ENCODE data around the gene JAG1. TPM values are rescaled to one million over a fixed set of nuclear protein-coding genes. Genes with fewer than 3 reads are reported as not detected.
A peak's percentile ranks its signal among the peaks of the same experiment; 100 is the strongest.

Gene JAG1
- total and polyA plus RNA-seq, 7 experiments from 2014 or later, result 0.07 to 7.0 (median 0.62) TPM; not detected in 2

- ATAC-seq (no peak), DNase-seq (no peak)
- ChIA-PET POLR2A (no interaction called here), CTCF (no interaction called here)
- Mint-ChIP-seq H3K27me3 (peaks cover 0 to 3% (median 0%) of the 10 kb centered on the region in 5 donors), H3K27ac (no peak overlapping the region), H3K4me1 (peaks cover 2 to 20% (median 16%) of the 10 kb centered on the region in 7 donors), H3K9me3 (no peaks in the 10 kb centered on the region), H3K36me3 (peaks cover 0 to 4% (median 0%) of the 10 kb centered on the region in 5 donors), H3K4me3 (no peak overlapping the region)
- Histone ChIP-seq H3K27ac (ENCODE audit: low read depth, low read length) (no peak overlapping the region), H3K36me3 (ENCODE audit: control insufficient read depth in 2 of 3, insufficient read depth in 3 of 3, low read length in 3 of 3) (no peaks in the 10 kb centered on the region), H3K4me1 (ENCODE audit: control insufficient read depth in 2 of 2, insufficient read depth in 2 of 2, low read length in 2 of 2) (no peaks in the 10 kb centered on the region), H3K27me3 (ENCODE audit: control insufficient read depth in 2 of 2, insufficient read depth in 2 of 2, low read length in 2 of 2) (no peaks in the 10 kb centered on the region), H3K4me3 (ENCODE audit: low read length) (no peak overlapping the region), H3K9me3 (ENCODE audit: control insufficient read depth in 2 of 3, low read length in 3 of 3) (no peaks in the 10 kb centered on the region)
- intact Hi-C loops (cut with micrococcal nuclease), result no loop called here
Measured at GRCh38 chr20:10637031-10637559, 36.7 kb downstream of the JAG1 start.

DNA sequence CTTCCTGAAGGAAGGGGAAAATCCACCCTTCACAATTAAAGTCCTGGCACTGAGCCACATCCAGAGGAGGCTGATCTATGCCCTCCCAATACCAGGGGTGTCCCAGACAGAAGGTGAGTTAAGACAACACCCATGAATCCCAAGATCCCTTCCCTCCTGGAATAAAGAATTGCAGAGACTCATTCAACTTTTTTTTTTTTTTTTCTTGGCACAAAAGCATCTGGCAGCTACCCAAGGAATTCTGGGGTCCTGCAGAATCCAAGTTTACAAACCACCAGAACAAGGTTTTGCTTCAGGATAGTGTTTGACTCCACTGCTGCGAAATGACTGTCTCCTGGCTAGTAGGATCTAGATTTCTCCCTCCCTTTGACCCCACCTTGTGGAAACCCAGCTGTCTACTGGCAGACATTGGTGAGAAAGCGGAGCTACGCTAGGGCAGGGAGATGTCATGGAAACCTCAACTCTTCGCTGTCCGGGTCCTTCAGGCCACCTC is 37.4 kb downstream of the JAG1 start:
- CTCF ChIA-PET, result no interaction called here
- intact Hi-C loops (cut with micrococcal nuclease), result no loop called here
- Histone ChIP-seq H3K4me1 (ENCODE audit: control insufficient read depth in 2 of 2, insufficient read depth in 2 of 2, low read length in 2 of 2) (no peaks in the 10 kb centered on the region), H3K36me3 (ENCODE audit: control insufficient read depth in 2 of 3, insufficient read depth in 3 of 3, low read length in 3 of 3) (no peaks in the 10 kb centered on the region), H3K9me3 (ENCODE audit: control insufficient read depth in 2 of 3, low read length in 3 of 3) (no peaks in the 10 kb centered on the region), H3K27ac (ENCODE audit: low read depth, low read length) (no peak overlapping the region), H3K4me3 (ENCODE audit: low read length) (no peak overlapping the region), H3K27me3 (ENCODE audit: control insufficient read depth in 2 of 2, insufficient read depth in 2 of 2, low read length in 2 of 2) (no peaks in the 10 kb centered on the region)
- no peak overlapping the region for H3K4me3 Mint-ChIP-seq
- ATAC-seq (no peak), DNase-seq (no peak)
- H3K36me3 Mint-ChIP-seq, result peaks cover 0 to 4% (median 0%) of the 10 kb centered on the region in 5 donors
- H3K4me1 Mint-ChIP-seq, result peaks cover 2 to 24% (median 16%) of the 10 kb centered on the region in 7 donors
- H3K27ac Mint-ChIP-seq, result no peak overlapping the region
- peaks cover 0 to 3% (median 0%) of the 10 kb centered on the region in 5 donors for H3K27me3 Mint-ChIP-seq
- POLR2A ChIA-PET, result no interaction called here
- no peaks in the 10 kb centered on the region for H3K9me3 Mint-ChIP-seq

DNA sequence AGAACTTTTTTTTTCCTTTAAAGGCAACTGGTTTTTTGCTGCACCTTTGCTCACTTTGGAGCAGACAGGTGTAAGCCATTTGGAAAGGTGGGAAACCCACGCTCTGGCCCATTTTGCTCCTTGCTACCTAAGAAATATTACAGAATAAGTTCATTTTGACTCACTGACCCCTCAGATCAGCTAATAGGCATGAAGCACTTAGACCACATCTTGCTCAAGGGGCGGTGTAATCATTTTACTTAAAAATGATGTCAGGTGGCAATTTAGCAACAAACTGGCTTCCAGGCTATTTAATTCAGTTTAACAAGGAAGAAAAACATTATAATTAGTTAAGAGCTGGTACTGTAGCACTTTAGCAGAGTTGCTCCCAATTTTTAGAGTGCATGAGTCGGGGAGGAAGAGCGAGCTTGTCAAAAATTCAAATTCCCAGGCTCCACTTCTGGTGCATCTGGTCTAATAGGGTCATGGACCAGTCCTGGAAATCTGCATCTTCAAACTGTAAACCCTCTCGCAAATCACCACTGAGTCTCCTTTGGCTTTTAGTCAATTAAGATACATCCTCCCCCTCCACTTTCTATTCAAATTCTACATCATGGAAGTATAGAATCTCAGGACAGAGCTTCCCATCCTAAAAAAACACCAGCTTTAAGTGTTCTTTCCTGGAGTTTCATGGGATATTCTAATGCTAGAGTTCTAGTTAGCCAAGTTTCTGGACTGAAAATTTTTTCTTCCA is 38.2 kb downstream of the JAG1 start:
- no peak for ATAC-seq

DNA sequence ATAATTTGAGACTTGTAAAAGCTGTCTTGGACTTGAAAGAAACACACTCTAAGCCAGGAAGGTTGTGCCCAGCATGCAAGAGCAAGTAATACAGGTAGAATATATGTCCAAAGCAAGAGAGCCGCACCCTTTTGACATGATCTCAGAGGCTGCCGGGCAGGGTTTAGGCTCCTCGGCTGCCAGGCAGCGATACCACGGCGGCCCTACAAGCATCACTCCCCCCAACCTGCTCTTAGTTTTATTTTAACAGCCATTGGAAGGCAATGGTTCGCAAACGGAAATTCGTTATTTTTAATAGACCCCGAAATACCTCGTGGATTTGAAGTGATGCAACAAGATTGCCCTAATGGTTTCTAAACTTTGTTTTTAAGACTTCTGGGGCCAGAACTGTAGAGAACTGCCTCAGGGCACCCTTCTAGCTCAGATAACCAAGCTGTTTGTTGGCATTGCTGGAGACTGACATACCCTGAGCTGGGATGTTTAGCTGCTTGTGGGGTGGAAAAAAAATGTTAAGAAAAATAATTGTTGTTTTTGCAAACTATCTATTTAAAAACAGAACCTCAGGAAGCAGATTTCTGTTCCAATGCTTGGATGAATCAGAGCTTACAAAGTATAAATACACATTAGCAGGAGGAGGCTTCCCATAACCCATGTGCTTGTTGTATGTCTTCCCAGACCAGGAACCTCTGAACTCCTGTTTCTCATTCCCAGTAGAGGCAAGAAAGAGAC is 39.0 kb downstream of the JAG1 start:
- ATAC-seq (no peak), DNase-seq (no peak)
- Mint-ChIP-seq H3K4me1 (peaks cover 2 to 24% (median 16%) of the 10 kb centered on the region in 7 donors), H3K4me3 (no peak overlapping the region), H3K27me3 (no peaks in the 10 kb centered on the region), H3K27ac (no peak overlapping the region), H3K9me3 (no peaks in the 10 kb centered on the region), H3K36me3 (peaks cover 0 to 4% (median 0%) of the 10 kb centered on the region in 5 donors)
- ChIA-PET CTCF (interaction anchor here (0.6 kb wide), 1 partner anchor 81 kb away, joined by 3 read pairs; no protein-coding TSS in a partner anchor), POLR2A (no interaction called here)
- H3K4me1 ChIP-seq (ENCODE audit: control insufficient read depth in 2 of 2, insufficient read depth in 2 of 2, low read length in 2 of 2), result no peaks in the 10 kb centered on the region
- intact Hi-C loops (cut with micrococcal nuclease), result no loop called here
- no peaks in the 10 kb centered on the region for H3K36me3 ChIP-seq (ENCODE audit: control insufficient read depth in 2 of 3, insufficient read depth in 3 of 3, low read length in 3 of 3)
- H3K4me3 ChIP-seq (ENCODE audit: low read length), result no peak overlapping the region
- H3K27me3 ChIP-seq (ENCODE audit: control insufficient read depth in 2 of 2, insufficient read depth in 2 of 2, low read length in 2 of 2), result no peaks in the 10 kb centered on the region
- H3K9me3 ChIP-seq (ENCODE audit: control insufficient read depth in 2 of 3, low read length in 3 of 3), result no peaks in the 10 kb centered on the region
- no peak overlapping the region for H3K27ac ChIP-seq (ENCODE audit: low read depth, low read length)

More for the DNA sequence above, 38.2 kb downstream of the JAG1 start:
- H3K36me3 Mint-ChIP-seq, result peaks cover 0 to 4% (median 0%) of the 10 kb centered on the region in 5 donors
- Histone ChIP-seq H3K4me3 (ENCODE audit: low read length) (no peak overlapping the region), H3K36me3 (ENCODE audit: control insufficient read depth in 2 of 3, insufficient read depth in 3 of 3, low read length in 3 of 3) (no peaks in the 10 kb centered on the region), H3K27ac (ENCODE audit: low read depth, low read length) (no peak overlapping the region), H3K9me3 (ENCODE audit: control insufficient read depth in 2 of 3, low read length in 3 of 3) (no peaks in the 10 kb centered on the region), H3K27me3 (ENCODE audit: control insufficient read depth in 2 of 2, insufficient read depth in 2 of 2, low read length in 2 of 2) (no peaks in the 10 kb centered on the region), H3K4me1 (ENCODE audit: control insufficient read depth in 2 of 2, insufficient read depth in 2 of 2, low read length in 2 of 2) (no peaks in the 10 kb centered on the region)
- intact Hi-C loops (cut with micrococcal nuclease), result no loop called here
- DNase-seq, result no peak
- no peaks in the 10 kb centered on the region for H3K9me3 Mint-ChIP-seq
- ChIA-PET CTCF (no interaction called here), POLR2A (no interaction called here)
- H3K27me3 Mint-ChIP-seq, result peaks cover 0 to 1% (median 0%) of the 10 kb centered on the region in 5 donors
- no peak overlapping the region for H3K27ac Mint-ChIP-seq
- H3K4me1 Mint-ChIP-seq, result peaks cover 2 to 24% (median 16%) of the 10 kb centered on the region in 7 donors
- no peak overlapping the region for H3K4me3 Mint-ChIP-seq

GRCh38 chr20:10634211-10634610 is 39.6 kb downstream of the JAG1 start:
- no peaks in the 10 kb centered on the region for H3K9me3 ChIP-seq (ENCODE audit: control insufficient read depth in 2 of 3, low read length in 3 of 3)
- peaks cover 0 to 5% (median 0%) of the 10 kb centered on the region in 5 donors for H3K36me3 Mint-ChIP-seq
- H3K4me3 Mint-ChIP-seq, result peak overlapping the region in 1 of 10 donors; percentile 54
- H3K27ac Mint-ChIP-seq, result peak overlapping the region in 2 of 9 donors; percentile 4 to 81
- no peaks in the 10 kb centered on the region for H3K4me1 ChIP-seq (ENCODE audit: control insufficient read depth in 2 of 2, insufficient read depth in 2 of 2, low read length in 2 of 2)
- no peak for DNase-seq
- POLR2A ChIA-PET, result no interaction called here
- intact Hi-C loops (cut with micrococcal nuclease), result no loop called here
- no peak for ATAC-seq
- H3K36me3 ChIP-seq (ENCODE audit: control insufficient read depth in 2 of 3, insufficient read depth in 3 of 3, low read length in 3 of 3), result no peaks in the 10 kb centered on the region
- no peaks in the 10 kb centered on the region for H3K27me3 Mint-ChIP-seq
- CTCF ChIA-PET, result no interaction called here
- H3K27ac ChIP-seq (ENCODE audit: low read depth, low read length), result no peak overlapping the region
- no peak overlapping the region for H3K4me3 ChIP-seq (ENCODE audit: low read length)
- H3K27me3 ChIP-seq (ENCODE audit: control insufficient read depth in 2 of 2, insufficient read depth in 2 of 2, low read length in 2 of 2), result no peaks in the 10 kb centered on the region
- H3K9me3 Mint-ChIP-seq, result no peaks in the 10 kb centered on the region
- H3K4me1 Mint-ChIP-seq, result peaks cover 2 to 24% (median 16%) of the 10 kb centered on the region in 7 donors

DNA sequence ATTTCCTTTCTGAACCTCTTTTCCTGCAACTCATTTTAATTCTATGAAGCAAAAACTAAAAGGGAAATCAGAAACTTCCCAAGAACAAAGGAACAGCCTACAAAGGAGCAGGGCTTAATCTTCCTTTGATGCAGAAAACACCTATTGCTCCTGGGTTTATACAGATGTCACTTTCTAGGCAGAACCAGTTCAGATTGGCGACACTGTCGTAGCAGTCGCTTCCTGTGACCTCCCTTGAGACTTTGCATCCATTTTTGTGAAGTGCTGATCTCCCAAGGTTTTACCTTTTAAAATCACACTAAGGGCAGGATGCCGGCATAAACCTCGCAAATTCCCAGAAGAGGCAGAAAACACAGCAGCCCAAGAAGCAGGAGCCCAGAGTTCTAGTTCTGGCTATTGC is 40.1 kb downstream of the JAG1 start:
- intact Hi-C loops (cut with micrococcal nuclease), result no loop called here
- CTCF ChIA-PET, result no interaction called here
- peak; percentile 50 for ATAC-seq

More for the DNA sequence above, 40.1 kb downstream of the JAG1 start:
- Mint-ChIP-seq H3K4me1 (peaks cover 2 to 24% (median 16%) of the 10 kb centered on the region in 7 donors), H3K27me3 (no peaks in the 10 kb centered on the region), H3K27ac (peak overlapping the region in 4 of 9 donors; percentile 6 to 81 (median 36)), H3K9me3 (no peaks in the 10 kb centered on the region), H3K4me3 (peak overlapping the region in 1 of 10 donors; percentile 54), H3K36me3 (peaks cover 0 to 9% (median 0%) of the 10 kb centered on the region in 5 donors)
- POLR2A ChIA-PET, result no interaction called here
- Histone ChIP-seq H3K36me3 (ENCODE audit: control insufficient read depth in 2 of 3, insufficient read depth in 3 of 3, low read length in 3 of 3) (no peaks in the 10 kb centered on the region), H3K9me3 (ENCODE audit: control insufficient read depth in 2 of 3, low read length in 3 of 3) (no peaks in the 10 kb centered on the region), H3K4me1 (ENCODE audit: control insufficient read depth in 2 of 2, insufficient read depth in 2 of 2, low read length in 2 of 2) (no peaks in the 10 kb centered on the region), H3K27me3 (ENCODE audit: control insufficient read depth in 2 of 2, insufficient read depth in 2 of 2, low read length in 2 of 2) (no peaks in the 10 kb centered on the region), H3K4me3 (ENCODE audit: low read length) (no peak overlapping the region), H3K27ac (ENCODE audit: low read depth, low read length) (peak overlapping the region; percentile 10)
- DNase-seq, result peak in 4 of 9 donors; percentile 5 to 44 (median 12)

All from naive thymus-derived CD4-positive, alpha-beta T cell (primary cell).